Gastrocnemius medialis (tissue), 4 donors: ENCODE results near the gene PTPRN2. TPM values are rescaled to one million over a fixed set of nuclear protein-coding genes. Genes with fewer than 3 reads are reported as not detected.

Experiments used
- ATAC-seq, 2 donors: fragments of 150-250 bp; one replicate each; pipeline ENCODE4 v1.9.1; 2016
- DNase-seq, 2 donors: peaks; one replicate each; pipeline ENCODE4 v3.0.0-alpha.2; 2019
- H3K27ac ChIP-seq, 4 donors: fragments of 200-600 bp; sonication (generic); 1 replicate in 1 of 4; 2 replicates in 3 of 4; pipeline ENCODE4 v1.5.1; 2016 to 2018; ENCODE audit warnings: mild to moderate bottlenecking in 2 of 4, moderate library complexity in 1 of 4
- H3K27me3 ChIP-seq, 3 donors: fragments of 200-600 bp; sonication (generic) in 2 of 3; 1 replicate in 1 of 3; 2 replicates in 2 of 3; pipeline versions ENCODE4 v1.5.1 to v1.6.0; 2016 to 2019; ENCODE audit warnings: mild to moderate bottlenecking in 1 of 3, moderate library complexity in 1 of 3
- H3K36me3 ChIP-seq, 2 donors: fragments of 200-600 bp; sonication (generic) in 1 of 2; one replicate each; pipeline ENCODE4 v1.5.1; 2017 to 2018
- H3K4me1 ChIP-seq, 2 donors: fragments of 200-600 bp; sonication (generic) in 1 of 2; one replicate each; pipeline ENCODE4 v1.5.1; 2016 to 2017; ENCODE audit warnings: mild to moderate bottlenecking in 2 of 2
- H3K4me3 ChIP-seq, 4 donors: fragments of 200-600 bp; sonication (generic) in 3 of 4; 1 replicate in 1 of 4; 2 replicates in 3 of 4; pipeline ENCODE4 v1.5.1; 2016 to 2019; ENCODE audit warnings: mild to moderate bottlenecking in 2 of 4
- H3K9me3 ChIP-seq, 3 donors: fragments of 200-600 bp; sonication (generic) in 2 of 3; 1 replicate in 1 of 3; 2 replicates in 2 of 3; pipeline ENCODE4 v1.5.1; 2016 to 2019
- CTCF ChIP-seq, 5 experiments: fragments of 450-650 bp in 3 of 5; fragments of 200-600 bp in 2 of 5; sonication (generic) in 2 of 5; IDR thresholded peaks in 4 of 5; conservative IDR thresholded peaks in 1 of 5; 1 replicate in 4 of 5; 2 replicates in 1 of 5; pipeline ENCODE4 v1.5.1; 2016 to 2019; ENCODE audit warnings: antibody characterized with exemption in 5 of 5, mild to moderate bottlenecking in 3 of 5, moderate library complexity in 3 of 5
- POLR2A ChIP-seq, 2 donors: fragments of 450-650 bp; IDR thresholded peaks; one replicate each; pipeline ENCODE4 v1.6.1; 2017; ENCODE audit warnings: antibody characterized with exemption in 2 of 2, mild to moderate bottlenecking in 2 of 2, moderate library complexity in 2 of 2
- in situ Hi-C, 4 donors: fragments of 200-750 bp; cut with MboI; loops; one replicate each; pipeline versions ENCODE4 v1.15.0 to v1.8.0; 2017; ENCODE audit warnings: low sequenced_read_pairs in 4 of 4
- intact Hi-C: fragments of 100-400 bp; cut with DNase I; formaldehyde crosslinking; loops from one replicate; pipeline ENCODE4 v1.15.1; 2023; ENCODE audit warnings: low total_unique reads
- total RNA-seq, 4 donors: library from RNA; depleted of rRNA; stranded (reverse); fragments of >200 nt; gene quantifications; one replicate each; pipeline versions ENCODE4 v1.1.0 to v1.2.3, GENCODE V29; 2016

Gene PTPRN2
- total RNA-seq, 4 donors from 2014 or later = 0.66 to 0.85 (median 0.81) TPM

GRCh38 chr7:157662981-157663716 lies 924.5 kb downstream of the PTPRN2 start:
- H3K36me3 ChIP-seq = no peaks in the 10 kb centered on the region
- no peak for ATAC-seq
- H3K4me3 ChIP-seq = no peak overlapping the region
- TF ChIP-seq POLR2A (IDR thresholded peaks at IDR 0.05) (no peak), CTCF (IDR thresholded peaks at IDR 0.05 in 4 of 5, conservative IDR thresholded peaks at IDR 0.05 in 1 of 5) (no peak)
- H3K27ac ChIP-seq = no peak overlapping the region
- in situ Hi-C loops = no loop called here
- peaks cover 0 to 3% (median 0%) of the 10 kb centered on the region in 3 donors for H3K27me3 ChIP-seq
- H3K9me3 ChIP-seq = no peaks in the 10 kb centered on the region
- intact Hi-C loops = no loop called here
- no peaks in the 10 kb centered on the region for H3K4me1 ChIP-seq
- DNase-seq = no peak

GRCh38 chr7:157662110-157662791 lies 925.4 kb downstream of the PTPRN2 start:
- no peaks in the 10 kb centered on the region for H3K9me3 ChIP-seq
- no peak for ATAC-seq
- H3K4me1 ChIP-seq = no peaks in the 10 kb centered on the region
- H3K27ac ChIP-seq = no peak overlapping the region
- no peak for TF ChIP-seq POLR2A (IDR thresholded peaks at IDR 0.05)
- TF ChIP-seq CTCF (IDR thresholded peaks at IDR 0.05 in 4 of 5, conservative IDR thresholded peaks at IDR 0.05 in 1 of 5) = no peak
- H3K36me3 ChIP-seq = no peaks in the 10 kb centered on the region
- intact Hi-C loops (no loop called here), in situ Hi-C loops (no loop called here)
- DNase-seq = no peak
- H3K27me3 ChIP-seq = peaks cover 0 to 3% (median 0%) of the 10 kb centered on the region in 3 donors
- no peak overlapping the region for H3K4me3 ChIP-seq

GRCh38 chr7:157661611-157661975 lies 926.0 kb downstream of the PTPRN2 start:
- Histone ChIP-seq H3K4me3 (no peak overlapping the region), H3K4me1 (no peaks in the 10 kb centered on the region), H3K27me3 (peaks cover 0 to 3% (median 0%) of the 10 kb centered on the region in 3 donors), H3K9me3 (no peaks in the 10 kb centered on the region), H3K27ac (no peak overlapping the region), H3K36me3 (no peaks in the 10 kb centered on the region)
- no peak for ATAC-seq
- intact Hi-C loops = no loop called here
- DNase-seq = no peak
- in situ Hi-C loops = no loop called here
- no peak for TF ChIP-seq CTCF (IDR thresholded peaks at IDR 0.05 in 4 of 5, conservative IDR thresholded peaks at IDR 0.05 in 1 of 5)
- TF ChIP-seq POLR2A (IDR thresholded peaks at IDR 0.05) = no peak

GRCh38 chr7:157660971-157661610 lies 926.5 kb downstream of the PTPRN2 start:
- TF ChIP-seq POLR2A (IDR thresholded peaks at IDR 0.05) (no peak), CTCF (IDR thresholded peaks at IDR 0.05 in 4 of 5, conservative IDR thresholded peaks at IDR 0.05 in 1 of 5) (no peak)
- DNase-seq = no peak
- Histone ChIP-seq H3K27me3 (peaks cover 0 to 3% (median 0%) of the 10 kb centered on the region in 3 donors), H3K4me1 (no peaks in the 10 kb centered on the region), H3K4me3 (no peak overlapping the region), H3K27ac (no peak overlapping the region), H3K36me3 (no peaks in the 10 kb centered on the region), H3K9me3 (no peaks in the 10 kb centered on the region)
- ATAC-seq = no peak
- intact Hi-C loops = no loop called here
- in situ Hi-C loops = no loop called here
